ENCODE results near the gene TNFSF10.
"Not testable (repeated sequence)": the region's sequence is repeated elsewhere in the genome, so short reads cannot be mapped to it uniquely, and the experiment has no call there.

TNFSF10 gene

GRCh38 chr3:172522871-172523818, at the start of gene TNFSF10:
TSS of gene TNFSF10 (minus strand) at chr3:172523430. CDS start at chr3:172523384, 46 bp downstream.
- DNase-seq, result peak in 1 of 2 experiments; percentile 53

- DNase-seq, result no peak
Measured at GRCh38 chr3:172569128-172570008, 46.1 kb upstream of the TNFSF10 start.

- no peak for DNase-seq
Measured at GRCh38 chr3:172568701-172569100, 45.5 kb upstream of the TNFSF10 start.

GRCh38 chr3:172566785-172567184, 43.6 kb upstream of the TNFSF10 start:
- not testable (repeated sequence) for DNase-seq

GRCh38 chr3:172564499-172564898, 41.3 kb upstream of the TNFSF10 start:
- DNase-seq, result no peak

- DNase-seq, result no peak
Measured at GRCh38 chr3:172562871-172563865, 39.9 kb upstream of the TNFSF10 start.

- no peak for DNase-seq
Measured at GRCh38 chr3:172561897-172562640, 38.8 kb upstream of the TNFSF10 start.

- DNase-seq, result no peak
Measured at GRCh38 chr3:172560586-172560985, 37.4 kb upstream of the TNFSF10 start.

- no peak for DNase-seq
Measured at GRCh38 chr3:172560026-172560425, 36.8 kb upstream of the TNFSF10 start.

GRCh38 chr3:172559020-172559419, 35.8 kb upstream of the TNFSF10 start:
- no peak for DNase-seq

- DNase-seq, result no peak
Measured at GRCh38 chr3:172557515-172558220, 34.4 kb upstream of the TNFSF10 start.

GRCh38 chr3:172553526-172554252, 30.5 kb upstream of the TNFSF10 start:
- no peak for DNase-seq

- DNase-seq, result no peak
Measured at GRCh38 chr3:172552607-172553006, 29.4 kb upstream of the TNFSF10 start.

GRCh38 chr3:172551874-172552273, 28.6 kb upstream of the TNFSF10 start:
- no peak for DNase-seq

GRCh38 chr3:172550347-172550943, 27.2 kb upstream of the TNFSF10 start:
- DNase-seq, result no peak

- DNase-seq, result no peak
Measured at GRCh38 chr3:172549144-172549543, 25.9 kb upstream of the TNFSF10 start.

- no peak for DNase-seq
Measured at GRCh38 chr3:172546628-172547214, 23.5 kb upstream of the TNFSF10 start.

GRCh38 chr3:172546105-172546504, 22.9 kb upstream of the TNFSF10 start:
- DNase-seq, result no peak

- DNase-seq, result no peak
Measured at GRCh38 chr3:172544404-172544803, 21.2 kb upstream of the TNFSF10 start.
